GM12878 (cell line): ENCODE results near the gene NXPE2.

Experiments used
- ATF7 ChIP-seq: fragments of 450-650 bp; IDR thresholded peaks from 2 replicates; pipeline ENCODE4 v1.6.1; 2016; ENCODE audit warnings: low read depth, mild to moderate bottlenecking
- CTCF ChIP-seq, 3 experiments: IDR thresholded peaks in 2 of 3; conservative IDR thresholded peaks in 1 of 3; 2 replicates each; pipeline ENCODE4 v1.5.1; 2011; ENCODE audit warnings: low read depth in 3 of 3, low read length in 3 of 3, mild to moderate bottlenecking in 3 of 3, control low read depth in 2 of 3, moderate library complexity in 2 of 3, inconsistent platforms in 1 of 3, mixed read lengths in 1 of 3; ENCODE audit not compliant: control insufficient read depth in 2 of 3, insufficient read depth in 1 of 3; ENCODE audit errors: extremely low read depth in 1 of 3
- JUND ChIP-seq: IDR thresholded peaks from 2 replicates; pipeline ENCODE4 v1.6.1; 2012; ENCODE audit warnings: low read depth, mild to moderate bottlenecking, low read length, improper control_type of control experiment, moderate library complexity
- MAX ChIP-seq: IDR thresholded peaks from 2 replicates; pipeline ENCODE4 v1.6.1; 2012; ENCODE audit warnings: low read depth, low read length, improper control_type of control experiment
- MTA3 ChIP-seq: IDR thresholded peaks from 2 replicates; pipeline ENCODE4 v1.6.1; 2012; ENCODE audit warnings: low read length, inconsistent platforms, borderline replicate concordance
- NFYB ChIP-seq: IDR thresholded peaks from 2 replicates; pipeline ENCODE4 v1.6.1; 2011; ENCODE audit warnings: low read depth, mild to moderate bottlenecking, low read length, improper control_type of control experiment, moderate library complexity; ENCODE audit not compliant: insufficient read depth
- NR2F1 ChIP-seq: fragments of 450-650 bp; conservative IDR thresholded peaks from 2 replicates; pipeline ENCODE4 v1.6.1; 2017; ENCODE audit warnings: mild to moderate bottlenecking
- NRF1 ChIP-seq: conservative IDR thresholded peaks from 2 replicates; pipeline ENCODE4 v1.6.1; 2011; ENCODE audit warnings: mild to moderate bottlenecking, low read depth, low read length, improper control_type of control experiment
- RCOR1 ChIP-seq: conservative IDR thresholded peaks from 2 replicates; pipeline ENCODE4 v1.6.1; 2012; ENCODE audit warnings: low read depth, low read length, improper control_type of control experiment
- RFX5 ChIP-seq: IDR thresholded peaks from 2 replicates; pipeline ENCODE4 v1.6.1; 2011; ENCODE audit warnings: low read depth, low read length, improper control_type of control experiment
- USF2 ChIP-seq: IDR thresholded peaks from 2 replicates; pipeline ENCODE4 v1.6.1; 2011; ENCODE audit warnings: low read depth, low read length, improper control_type of control experiment, borderline replicate concordance

- TF ChIP-seq NRF1 (no peak), MAX (no peak), NR2F1 (no peak), MTA3 (no peak), ATF7 (no peak), RCOR1 (no peak), RFX5 (no peak), CTCF (IDR thresholded peaks at IDR 0.05 in 2 of 3, conservative IDR thresholded peaks at IDR 0.05 in 1 of 3; ENCODE audit: control insufficient read depth in 2 of 3, extremely low read depth in 1 of 3, insufficient read depth in 1 of 3, low read depth in 3 of 3, low read length in 3 of 3) (no peak), USF2 (no peak), JUND (no peak), NFYB (no peak)
Measured at GRCh38 chr11:114673661-114674060, 4.7 kb upstream of the NXPE2 start.
